Epithelial cell of proximal tubule (primary cell): ENCODE data around the gene TKFC. TPM values are rescaled to one million over a fixed set of nuclear protein-coding genes. Genes with fewer than 3 reads are reported as not detected.

Experiments
- DNase-seq: peaks from one replicate; pipeline ENCODE4 v3.0.0-alpha.2; 2011; ENCODE audit warnings: low read depth
- H3K4me3 ChIP-seq: 2 replicates; pipeline ENCODE4 v1.5.1; 2011; ENCODE audit warnings: low read depth, mild to moderate bottlenecking, low read length
- total RNA-seq: library from RNA; depleted of rRNA; stranded (reverse); fragments of >200 nt; gene quantifications from 2 replicates; pipeline ENCODE4 v1.2.3, GENCODE V29; 2015
- TF ChIP-seq, protein P1 (sequence below): conservative IDR thresholded peaks from 2 replicates; pipeline ENCODE4 v1.5.1; 2012; ENCODE audit warnings: low read depth, mild to moderate bottlenecking, low read length

TKFC gene
- total RNA-seq, 1 donor from 2014 or later: 22.9 TPM

DNA sequence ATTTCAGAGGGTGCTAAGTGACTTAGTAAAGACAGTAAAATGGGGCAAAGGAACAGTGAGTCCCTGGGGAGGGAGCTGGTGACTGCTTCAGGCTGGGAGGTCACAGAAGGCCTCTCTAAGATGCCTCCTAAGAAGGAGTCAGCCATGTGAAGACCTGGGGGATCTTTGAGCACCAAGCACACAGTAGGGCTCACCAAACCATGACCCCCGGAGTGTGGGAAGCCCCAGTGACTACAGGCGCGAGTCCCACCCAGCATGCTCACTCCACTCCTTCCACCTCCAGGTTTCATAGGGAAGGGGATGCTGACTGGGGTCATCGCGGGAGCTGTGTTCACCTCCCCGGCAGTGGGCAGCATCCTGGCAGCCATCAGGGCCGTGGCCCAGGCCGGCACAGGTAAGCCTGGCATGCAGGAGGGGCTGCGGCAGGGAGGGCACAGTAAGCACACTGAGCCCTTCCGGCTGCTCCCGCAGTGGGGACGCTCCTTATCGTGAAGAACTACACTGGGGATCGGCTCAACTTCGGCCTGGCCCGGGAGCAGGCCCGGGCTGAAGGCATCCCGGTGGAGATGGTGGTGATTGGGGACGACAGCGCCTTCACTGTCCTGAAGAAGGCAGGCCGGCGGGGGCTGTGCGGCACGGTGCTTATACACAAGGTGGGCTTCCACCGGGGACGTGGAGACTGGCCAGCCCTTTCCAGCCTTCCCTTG is 5.9 kb downstream of the TKFC start:
- no peak overlapping the region for H3K4me3 ChIP-seq
- no peak for DNase-seq
- TF ChIP-seq, protein P1, sequence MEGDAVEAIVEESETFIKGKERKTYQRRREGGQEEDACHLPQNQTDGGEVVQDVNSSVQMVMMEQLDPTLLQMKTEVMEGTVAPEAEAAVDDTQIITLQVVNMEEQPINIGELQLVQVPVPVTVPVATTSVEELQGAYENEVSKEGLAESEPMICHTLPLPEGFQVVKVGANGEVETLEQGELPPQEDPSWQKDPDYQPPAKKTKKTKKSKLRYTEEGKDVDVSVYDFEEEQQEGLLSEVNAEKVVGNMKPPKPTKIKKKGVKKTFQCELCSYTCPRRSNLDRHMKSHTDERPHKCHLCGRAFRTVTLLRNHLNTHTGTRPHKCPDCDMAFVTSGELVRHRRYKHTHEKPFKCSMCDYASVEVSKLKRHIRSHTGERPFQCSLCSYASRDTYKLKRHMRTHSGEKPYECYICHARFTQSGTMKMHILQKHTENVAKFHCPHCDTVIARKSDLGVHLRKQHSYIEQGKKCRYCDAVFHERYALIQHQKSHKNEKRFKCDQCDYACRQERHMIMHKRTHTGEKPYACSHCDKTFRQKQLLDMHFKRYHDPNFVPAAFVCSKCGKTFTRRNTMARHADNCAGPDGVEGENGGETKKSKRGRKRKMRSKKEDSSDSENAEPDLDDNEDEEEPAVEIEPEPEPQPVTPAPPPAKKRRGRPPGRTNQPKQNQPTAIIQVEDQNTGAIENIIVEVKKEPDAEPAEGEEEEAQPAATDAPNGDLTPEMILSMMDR: no peak

DNA sequence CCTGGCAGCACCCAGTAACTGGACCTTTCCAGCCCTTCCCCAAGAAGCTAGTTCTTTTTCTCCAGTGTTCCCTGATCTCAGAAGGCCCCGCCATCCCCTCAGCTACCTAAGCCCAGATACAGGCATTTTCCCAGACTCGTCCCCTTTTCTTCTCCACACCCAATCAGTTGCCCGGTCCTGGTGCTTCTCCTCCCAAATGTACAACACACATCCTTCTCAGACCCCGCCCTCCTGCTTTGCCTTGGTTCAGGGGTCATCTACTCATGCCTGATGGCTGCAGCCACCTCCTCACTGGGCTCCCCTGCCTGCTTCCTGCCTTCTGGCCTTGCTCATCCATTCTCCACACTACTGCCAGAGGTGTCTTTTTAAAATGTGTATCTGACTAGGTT is 6.5 kb downstream of the TKFC start:
- DNase-seq: no peak
- TF ChIP-seq, protein P1: no peak
- H3K4me3 ChIP-seq: no peak overlapping the region

- TF ChIP-seq, protein P1: no peak
- no peak overlapping the region for H3K4me3 ChIP-seq
- DNase-seq: no peak
Observed at GRCh38 chr11:61340979-61341378, 8.0 kb downstream of the TKFC start.

GRCh38 chr11:61341706-61342105 is 8.7 kb downstream of the TKFC start:
- DNase-seq: no peak
- no peak overlapping the region for H3K4me3 ChIP-seq
- TF ChIP-seq, protein P1: no peak

GRCh38 chr11:61342207-61342803 is 9.3 kb downstream of the TKFC start:
- TF ChIP-seq, protein P1: no peak
- no peak overlapping the region for H3K4me3 ChIP-seq
- no peak for DNase-seq

DNA sequence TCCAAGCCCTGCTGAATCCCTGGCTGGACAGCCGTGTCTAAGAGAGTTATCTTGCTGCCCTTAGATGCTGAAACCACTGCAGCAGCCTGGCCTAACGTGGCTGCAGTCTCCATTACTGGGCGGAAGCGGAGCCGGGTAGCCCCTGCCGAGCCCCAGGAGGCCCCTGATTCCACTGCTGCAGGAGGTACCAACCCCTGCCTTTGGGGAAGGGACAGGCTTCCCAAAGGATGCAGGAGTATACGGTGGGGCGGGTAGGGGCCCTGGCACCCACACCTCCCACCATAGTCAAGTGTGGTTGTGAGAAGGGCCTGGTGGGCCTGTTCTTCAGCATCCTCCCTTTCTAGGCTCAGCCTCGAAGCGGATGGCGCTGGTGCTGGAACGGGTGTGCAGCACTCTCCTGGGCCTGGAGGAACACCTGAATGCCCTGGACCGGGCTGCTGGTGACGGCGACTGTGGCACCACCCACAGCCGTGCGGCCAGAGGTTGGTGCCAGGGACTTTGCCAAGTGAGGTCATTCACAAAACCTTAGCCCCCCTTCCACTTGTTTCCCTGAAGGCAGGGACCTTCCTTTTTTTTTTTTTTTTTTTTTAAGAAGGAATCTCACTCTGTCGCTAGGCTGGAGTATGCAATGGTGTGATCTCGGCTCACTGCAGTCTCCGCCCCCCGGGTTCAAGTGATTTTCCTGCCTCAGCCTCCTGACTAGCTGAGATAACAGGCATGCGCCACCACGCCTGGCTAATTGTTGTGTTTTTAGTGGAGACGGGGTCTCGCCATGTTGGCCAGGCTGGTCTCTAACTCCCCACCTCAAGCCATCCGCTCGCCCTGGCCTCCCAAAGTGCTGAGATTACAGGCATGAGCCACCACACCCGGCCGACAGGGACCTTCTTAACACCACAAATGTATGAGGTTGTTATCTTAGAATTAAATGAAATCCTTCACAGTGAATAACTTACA is 11.0 kb downstream of the TKFC start:
- no peak for DNase-seq
- no peak overlapping the region for H3K4me3 ChIP-seq
- TF ChIP-seq, protein P1: no peak
